ENCODE results near the gene AGR3. TPM values are rescaled to one million over a fixed set of nuclear protein-coding genes. Genes with fewer than 3 reads are reported as not detected.

Gene AGR3
- total and polyA plus RNA-seq, 10 donors = 0.38 TPM; not detected in 9

- no peak overlapping the region for H3K4me3 ChIP-seq
- no peak for DNase-seq
- H3K27ac ChIP-seq = no peak overlapping the region
- H3K4me1 ChIP-seq = no peaks in the 10 kb centered on the region
- TF ChIP-seq CTCF (IDR thresholded peaks at IDR 0.05 in 8 of 11, conservative IDR thresholded peaks at IDR 0.05 in 3 of 11) = no peak
- no peak for TF ChIP-seq POLR2A (IDR thresholded peaks at IDR 0.05)
- TF ChIP-seq POLR2AphosphoS5 (IDR thresholded peaks at IDR 0.05) = no peak
- 87 to 96% (median 95%) methylated on average over 5 of the region's 5 CpGs for WGBS, 5 donors
- H3K9me3 ChIP-seq = peaks cover 0 to 12% (median 0%) of the 10 kb centered on the region in 8 donors
- H3K27me3 ChIP-seq (replicated peaks in 1 of 7) = peaks cover 0 to 5% (median 0%) of the 10 kb centered on the region in 7 donors
- intact Hi-C loops (cut with DNase I; ENCODE audit: low total_unique reads) = loop anchor here (10.0 kb wide), 2 partner anchors 109 to 219 kb away; partner anchors contain the start of gene AGR2
- no peaks in the 10 kb centered on the region for H3K36me3 ChIP-seq
Observed at GRCh38 chr7:16913643-16914042, 31.9 kb upstream of the AGR3 start.

GRCh38 chr7:16912540-16912939, 30.8 kb upstream of the AGR3 start:
- intact Hi-C loops (cut with DNase I; ENCODE audit: low total_unique reads) = loop anchor here (10.0 kb wide), 2 partner anchors 108 to 218 kb away; partner anchors contain the start of gene AGR2
- H3K27ac ChIP-seq = no peak overlapping the region

GRCh38 chr7:16908561-16908960, 26.8 kb upstream of the AGR3 start:
- DNase-seq = no peak
- no peak for TF ChIP-seq POLR2A (IDR thresholded peaks at IDR 0.05)
- no peak for TF ChIP-seq CTCF (IDR thresholded peaks at IDR 0.05 in 8 of 11, conservative IDR thresholded peaks at IDR 0.05 in 3 of 11)
- TF ChIP-seq POLR2AphosphoS5 (IDR thresholded peaks at IDR 0.05) = no peak
- no peak overlapping the region for H3K27ac ChIP-seq
- no peak overlapping the region for H3K4me3 ChIP-seq
- 84 to 90% (median 87%) methylated on average over 3 of the region's 3 CpGs for WGBS, 5 donors
- H3K9me3 ChIP-seq = peaks cover 0 to 12% (median 0%) of the 10 kb centered on the region in 8 donors
- peaks cover 0 to 5% (median 0%) of the 10 kb centered on the region in 7 donors for H3K27me3 ChIP-seq (replicated peaks in 1 of 7)
- no peaks in the 10 kb centered on the region for H3K36me3 ChIP-seq
- intact Hi-C loops (cut with DNase I; ENCODE audit: low total_unique reads) = no loop called here
- H3K4me1 ChIP-seq = no peaks in the 10 kb centered on the region

More at GRCh38 chr7:16912540-16912939, 30.8 kb upstream of the AGR3 start:
- H3K27me3 ChIP-seq (replicated peaks in 1 of 7) = peaks cover 0 to 5% (median 0%) of the 10 kb centered on the region in 7 donors
- no peak overlapping the region for H3K4me3 ChIP-seq
- WGBS, 5 donors = 96 to 100% (median 98%) methylated on average over 4 of the region's 4 CpGs
- H3K9me3 ChIP-seq = peaks cover 0 to 12% (median 0%) of the 10 kb centered on the region in 8 donors
- no peaks in the 10 kb centered on the region for H3K4me1 ChIP-seq
- TF ChIP-seq POLR2AphosphoS5 (IDR thresholded peaks at IDR 0.05) = no peak
- TF ChIP-seq POLR2A (IDR thresholded peaks at IDR 0.05) = no peak
- no peaks in the 10 kb centered on the region for H3K36me3 ChIP-seq
- DNase-seq = no peak

- Histone ChIP-seq H3K27ac (no peak overlapping the region), H3K27me3 (replicated peaks in 1 of 7) (no peaks in the 10 kb centered on the region), H3K9me3 (peaks cover 0 to 13% (median 0%) of the 10 kb centered on the region in 8 donors), H3K4me1 (no peaks in the 10 kb centered on the region), H3K36me3 (no peaks in the 10 kb centered on the region), H3K4me3 (no peak overlapping the region)
- intact Hi-C loops (cut with DNase I; ENCODE audit: low total_unique reads) = no loop called here
- no peak for DNase-seq
- 79 to 95% (median 84%) methylated on average over 5 of the region's 5 CpGs for WGBS, 5 donors
- TF ChIP-seq POLR2A (IDR thresholded peaks at IDR 0.05) (no peak), POLR2AphosphoS5 (IDR thresholded peaks at IDR 0.05) (no peak), CTCF (IDR thresholded peaks at IDR 0.05 in 8 of 11, conservative IDR thresholded peaks at IDR 0.05 in 3 of 11) (no peak)
Observed at GRCh38 chr7:16905300-16906044, 23.7 kb upstream of the AGR3 start.

All from spleen (tissue), 11 donors.